T47D (cell line): ENCODE data around the gene LIN7A.

ENCODE experiments used
- DNase-seq, 2 experiments: peaks; one replicate each; pipeline versions ENCODE4 v3.0.0 to v3.0.0-alpha.2; 2011 to 2012; ENCODE audit warnings: low read depth in 1 of 2, low spot score in 1 of 2
- JUND ChIP-seq: IDR thresholded peaks from 2 replicates; pipeline ENCODE4 v1.6.1; 2012; ENCODE audit warnings: low read depth
- in situ Hi-C: cut with HindIII; loops from 2 replicates; pipeline ENCODE4 v1.10.0; 2016; ENCODE audit warnings: low sequenced_read_pairs, low pct_unique_long_range_greater_than_20kb

Gene LIN7A

DNA sequence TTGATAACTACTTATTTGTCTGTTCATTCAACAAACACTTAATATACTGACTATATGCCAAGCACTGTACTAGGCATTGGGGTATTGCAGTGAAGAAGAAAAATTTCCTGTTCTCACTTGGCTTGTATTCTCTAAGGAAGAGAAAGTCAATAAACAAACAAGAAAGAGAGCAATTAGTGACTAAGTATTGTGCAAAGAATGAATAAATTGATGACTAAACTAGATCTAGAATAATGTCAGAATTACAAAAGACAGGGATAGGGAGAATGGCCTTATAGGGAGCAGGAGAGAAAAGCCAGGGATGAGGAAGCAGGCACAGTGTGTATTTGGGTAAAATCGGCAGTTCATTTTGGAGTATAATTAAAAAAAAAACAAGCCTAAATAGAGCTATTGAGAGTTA is 4.2 kb upstream of the LIN7A start:
- in situ Hi-C loops: no loop called here
- DNase-seq: no peak
- no peak for TF ChIP-seq JUND

DNA sequence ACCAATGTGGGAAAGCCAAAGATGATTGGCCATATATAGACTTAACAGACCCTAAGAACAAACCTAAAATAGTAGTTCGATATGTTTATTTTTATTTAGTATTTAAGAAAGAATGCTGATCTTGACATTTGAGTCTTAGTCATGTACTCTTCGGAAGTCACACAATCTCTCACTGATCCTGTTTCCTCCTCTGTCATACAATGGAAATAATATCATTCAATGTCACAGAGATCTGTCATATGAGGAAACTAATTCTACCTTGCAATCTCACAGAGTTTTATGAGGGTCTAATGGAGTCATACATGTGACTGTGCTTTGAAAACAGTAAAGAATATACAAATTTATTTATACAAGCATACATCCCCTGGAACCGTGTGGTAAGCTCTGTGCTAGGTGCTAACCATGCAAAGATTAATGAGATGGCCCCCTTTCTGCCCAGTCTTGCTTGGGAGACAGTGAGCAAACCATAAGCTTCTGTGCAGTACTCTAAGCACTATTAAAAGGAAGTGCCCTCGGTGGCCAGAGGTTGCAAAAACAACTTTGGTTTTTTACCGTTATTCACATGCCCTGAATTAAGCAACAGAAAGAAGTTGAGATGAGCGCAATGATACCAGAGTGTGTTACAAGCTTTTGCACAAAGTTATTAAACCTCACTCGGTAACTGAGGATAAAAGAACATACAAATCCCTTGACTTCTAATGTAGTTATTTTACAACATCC is 1.7 kb upstream of the LIN7A start:
- DNase-seq: no peak
- TF ChIP-seq JUND: no peak
- in situ Hi-C loops: no loop called here

DNA sequence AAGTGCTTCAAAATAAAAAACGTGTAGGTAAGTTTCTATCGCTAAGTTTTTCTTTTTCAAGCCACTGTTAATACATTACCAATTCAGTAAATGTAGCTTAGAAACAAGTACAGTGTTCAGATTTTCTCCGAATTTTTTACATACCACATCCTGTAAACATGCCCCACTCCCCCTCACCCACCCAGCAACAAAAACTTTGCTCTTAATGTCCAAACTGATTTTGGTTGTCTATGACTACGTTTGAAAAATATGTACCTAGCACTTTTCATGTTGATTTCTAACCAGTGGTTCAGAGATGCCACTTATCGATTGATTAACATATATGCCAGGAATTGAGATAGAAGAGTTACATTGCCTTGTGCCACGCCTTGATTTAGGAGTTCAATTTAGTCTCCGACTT is 663 bp upstream of the LIN7A start:
- DNase-seq: no peak
- in situ Hi-C loops: no loop called here
- no peak for TF ChIP-seq JUND

DNA sequence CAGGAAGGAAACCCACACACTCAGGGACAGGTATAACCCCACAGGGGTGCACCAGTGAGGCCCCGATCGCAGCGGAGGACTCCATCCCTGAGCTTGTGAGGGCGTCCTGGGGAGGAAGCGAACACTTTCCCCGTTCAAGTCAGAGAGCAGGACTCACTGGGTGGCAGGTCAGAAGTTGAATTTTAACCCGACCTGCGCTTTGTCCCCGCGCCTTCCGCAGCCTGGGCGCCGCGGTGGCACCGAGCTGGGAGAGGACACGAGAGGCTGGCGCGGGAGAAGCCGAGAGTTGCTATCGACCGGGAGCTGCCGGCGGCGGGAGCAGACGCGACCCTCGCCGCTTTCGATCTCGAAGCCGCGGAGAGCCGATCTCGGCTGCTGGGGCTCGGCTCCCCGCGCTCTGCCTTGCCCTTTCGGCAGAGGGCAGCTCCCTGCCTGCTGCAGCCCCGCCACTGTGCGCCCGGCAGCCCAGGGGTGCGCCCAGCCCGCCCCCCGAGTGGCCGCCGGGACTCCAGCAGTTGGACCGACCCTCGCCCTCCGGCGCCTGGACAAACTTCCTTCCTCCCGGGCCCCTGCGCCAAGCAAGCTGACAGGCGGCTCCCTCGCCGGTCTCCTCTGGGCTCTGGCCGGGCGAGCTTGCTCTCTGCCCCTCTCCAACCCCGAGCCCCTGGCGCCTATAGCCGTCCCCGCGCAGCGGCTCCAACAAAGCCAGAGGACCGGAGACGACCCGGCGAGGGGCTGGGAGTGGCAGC is 918 bp downstream of the LIN7A start:
- in situ Hi-C loops: no loop called here
- peak; percentile 60 to 69 for DNase-seq
- TF ChIP-seq JUND: no peak

DNA sequence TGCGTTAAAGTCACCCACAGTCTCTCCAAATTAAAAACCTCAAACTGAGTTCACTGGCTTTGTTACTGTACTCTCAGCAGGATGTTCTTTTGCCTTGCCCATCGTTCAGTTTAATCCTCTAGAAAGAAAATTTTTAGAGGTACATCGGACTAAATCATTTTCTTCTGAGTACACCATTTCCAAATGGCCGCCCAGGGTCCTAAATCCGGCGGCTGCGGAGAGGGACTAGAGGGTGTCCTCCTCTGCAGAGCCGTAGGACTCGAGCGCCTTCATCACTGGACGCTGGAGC is 1.4 kb downstream of the LIN7A start:
- in situ Hi-C loops: no loop called here
- DNase-seq: no peak

DNA sequence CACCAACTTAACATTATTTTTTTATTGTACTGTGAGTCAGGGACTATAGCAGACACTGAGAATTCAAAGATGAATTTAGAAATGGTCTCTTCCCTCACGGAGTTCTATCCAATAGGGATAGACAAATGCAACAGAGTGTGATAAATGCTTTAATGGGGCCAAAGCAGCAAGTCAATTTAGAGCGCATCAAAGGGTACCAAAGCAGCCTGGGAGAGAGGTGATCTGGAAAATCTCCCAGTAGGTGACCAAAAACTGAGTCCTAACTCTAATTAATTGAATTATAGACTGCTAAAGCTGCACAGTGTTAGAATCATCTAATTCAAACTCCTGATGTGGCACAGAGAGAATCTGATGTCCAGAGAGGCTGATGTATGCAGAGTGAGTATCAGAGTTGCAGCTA is 2.6 kb downstream of the LIN7A start:
- TF ChIP-seq JUND: no peak
- no peak for DNase-seq
- in situ Hi-C loops: no loop called here

More for the DNA sequence above, 1.4 kb downstream of the LIN7A start:
- no peak for TF ChIP-seq JUND

DNA sequence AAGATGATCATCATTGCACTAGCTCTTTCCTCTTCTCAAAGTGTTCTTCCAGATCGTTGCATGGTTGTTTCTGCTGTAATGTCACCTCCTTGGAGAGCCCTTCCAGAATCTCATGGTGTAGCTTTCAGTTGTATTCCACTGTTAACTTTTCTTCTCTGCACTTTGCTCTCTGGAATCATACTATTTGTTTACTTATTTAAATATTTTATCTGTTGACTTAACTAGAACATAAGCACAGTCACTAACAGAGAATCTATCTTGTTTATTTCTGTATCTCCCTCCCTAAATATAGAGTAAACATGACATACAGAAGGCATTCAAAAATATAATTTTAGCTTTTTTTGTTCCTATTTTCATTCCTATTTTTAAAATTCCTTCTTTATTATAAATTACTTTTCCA is 11.8 kb downstream of the LIN7A start:
- in situ Hi-C loops: no loop called here
- no peak for TF ChIP-seq JUND
- DNase-seq: no peak

DNA sequence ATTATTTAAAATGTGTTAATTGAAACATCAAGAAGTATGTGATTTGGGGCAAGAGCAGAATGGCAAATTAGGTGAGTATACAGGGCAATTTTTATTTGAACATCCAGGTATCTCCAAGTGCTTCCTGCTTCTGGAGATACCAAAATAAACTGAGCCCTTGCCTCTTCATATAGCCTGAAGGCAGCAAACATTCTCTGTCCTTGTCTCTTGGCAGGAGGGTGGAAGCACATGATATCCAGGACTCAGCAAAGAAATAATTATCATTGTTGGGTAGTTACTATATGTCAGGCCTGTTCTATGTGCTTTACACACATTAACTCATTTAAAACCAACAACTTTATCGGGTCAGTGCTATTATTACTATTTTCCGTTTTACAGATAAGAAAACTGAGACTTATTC is 12.5 kb downstream of the LIN7A start:
- in situ Hi-C loops: no loop called here
- DNase-seq: peak in 1 of 2 experiments; percentile 23
- no peak for TF ChIP-seq JUND

DNA sequence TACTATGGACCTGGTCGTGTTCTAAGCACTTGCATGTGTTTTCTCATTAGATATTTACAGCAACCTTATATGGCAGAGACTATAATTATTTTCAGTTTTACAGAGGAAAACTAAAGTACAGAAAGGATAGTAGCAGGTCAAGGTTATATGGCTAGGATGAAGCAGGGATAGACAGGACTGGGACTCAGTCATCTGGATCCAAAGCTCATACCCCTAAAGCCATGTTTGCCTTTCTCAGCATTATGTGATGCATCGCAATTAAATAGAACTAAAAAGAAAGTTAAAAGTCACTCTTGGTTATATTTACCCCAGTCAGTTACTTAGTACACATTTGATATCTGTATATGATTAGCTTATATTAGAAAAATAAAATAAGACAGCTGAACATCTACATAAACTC is 13.3 kb downstream of the LIN7A start:
- TF ChIP-seq JUND: no peak
- in situ Hi-C loops: no loop called here
- DNase-seq: no peak

DNA sequence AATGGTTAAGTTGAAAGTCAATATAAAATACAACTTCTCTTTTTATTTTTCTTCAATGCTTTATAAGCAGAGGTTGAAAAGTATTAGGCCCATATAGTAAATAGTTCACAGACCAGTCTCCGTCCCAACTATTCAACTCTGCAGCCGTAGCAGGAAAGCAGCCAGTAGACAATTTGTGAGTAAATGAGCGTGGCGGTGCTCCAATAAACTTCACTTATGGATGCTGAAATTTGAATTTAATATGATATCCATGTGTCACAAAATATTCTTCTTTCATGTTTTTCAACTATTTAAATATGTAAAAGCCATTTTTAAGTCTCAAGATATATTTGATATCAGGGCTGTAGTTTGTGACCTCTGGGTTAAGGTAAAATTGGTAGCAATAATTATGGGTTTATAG is 17.7 kb downstream of the LIN7A start:
- DNase-seq: no peak
- no peak for TF ChIP-seq JUND
- in situ Hi-C loops: no loop called here

DNA sequence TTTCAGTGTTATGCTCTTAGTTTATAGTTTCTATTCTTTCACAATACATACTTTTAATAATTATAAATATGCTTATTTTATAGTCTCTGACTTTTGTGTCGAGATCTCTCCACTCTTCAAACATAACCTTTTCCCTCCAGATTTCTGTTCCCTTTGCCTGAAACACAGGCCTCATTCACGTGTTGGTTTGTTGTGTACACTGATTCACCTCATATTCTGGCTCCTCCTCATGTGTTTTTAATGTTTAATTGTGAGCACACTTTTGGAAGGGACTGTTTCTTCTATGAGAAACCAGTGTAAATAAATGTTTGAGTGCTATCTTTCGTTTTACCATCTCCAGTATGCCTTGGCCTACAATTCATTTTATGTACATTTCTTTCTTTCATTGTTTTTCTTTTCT is 20.1 kb downstream of the LIN7A start:
- no peak for DNase-seq
- in situ Hi-C loops: no loop called here
- TF ChIP-seq JUND: no peak

DNA sequence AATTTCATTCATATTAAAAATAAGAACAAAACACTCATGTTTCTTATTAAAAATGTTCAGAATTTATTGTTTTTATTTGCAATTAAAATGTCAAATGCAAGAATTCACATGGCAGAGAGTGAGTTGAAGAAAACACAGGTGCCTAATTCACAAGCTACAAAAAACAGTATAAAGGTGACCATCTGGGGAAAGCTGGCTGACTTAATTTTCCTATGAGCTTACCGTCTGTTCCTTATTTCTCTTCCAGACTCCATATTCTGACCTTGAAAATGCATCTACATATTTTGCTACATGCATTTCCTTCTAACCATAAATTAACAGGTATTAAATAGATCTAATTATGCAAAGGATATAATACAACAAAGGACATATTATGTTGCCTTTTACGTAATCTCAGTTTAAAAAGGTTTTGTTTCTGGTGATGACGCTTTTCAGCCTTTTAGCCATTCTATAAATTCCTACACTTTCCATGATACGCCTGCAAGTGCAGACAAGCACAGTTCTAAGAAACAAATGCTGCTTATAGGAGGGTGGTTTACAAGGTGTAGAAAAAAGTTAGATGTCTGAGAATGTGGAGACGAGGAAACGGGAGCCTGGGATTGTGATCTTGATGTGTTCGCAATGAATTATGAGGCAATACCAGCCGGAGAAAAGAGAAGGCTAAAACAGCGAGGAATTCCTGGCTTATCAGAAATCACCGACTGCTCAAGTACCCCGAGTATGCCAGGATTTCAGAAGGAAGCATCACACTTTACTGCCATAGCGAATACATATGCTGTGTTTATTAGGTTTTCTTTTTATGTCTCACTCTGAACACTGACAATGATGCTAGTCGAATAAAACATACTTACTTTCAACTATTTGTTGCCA is 24.6 kb downstream of the LIN7A start:
- no peak for TF ChIP-seq JUND

DNA sequence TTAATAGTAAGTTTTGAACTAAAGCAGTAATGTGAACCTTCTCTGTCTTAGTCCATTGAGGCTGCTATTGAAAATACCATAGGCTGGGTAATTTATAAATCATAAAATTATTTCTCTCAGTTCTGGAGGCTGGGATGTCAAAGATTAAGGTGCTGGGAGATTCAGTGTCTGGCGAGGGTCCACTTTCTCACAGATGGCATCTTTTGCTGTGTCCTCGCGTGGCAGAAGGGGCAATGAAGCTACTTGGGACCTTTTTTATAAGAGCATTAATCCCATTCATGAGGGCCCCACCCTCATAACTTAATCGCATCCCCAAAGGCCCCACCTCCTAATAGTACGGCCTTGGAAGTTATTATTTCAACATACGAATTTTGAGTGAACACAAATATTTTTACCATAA is 28.4 kb downstream of the LIN7A start:
- in situ Hi-C loops: no loop called here
- no peak for TF ChIP-seq JUND
- DNase-seq: no peak

More for the DNA sequence above, 24.6 kb downstream of the LIN7A start:
- in situ Hi-C loops: no loop called here
- DNase-seq: no peak
